ENCODE measurements around the gene ARRDC2. TPM values are rescaled to one million over a fixed set of nuclear protein-coding genes. Genes with fewer than 3 reads are reported as not detected.

Gene ARRDC2
- total and polyA plus RNA-seq, 2 of the 13 experiments (the other 11 are each of a cell fraction or from before 2014, with no cell fraction given) = 2.1 to 3.4 TPM

DNA sequence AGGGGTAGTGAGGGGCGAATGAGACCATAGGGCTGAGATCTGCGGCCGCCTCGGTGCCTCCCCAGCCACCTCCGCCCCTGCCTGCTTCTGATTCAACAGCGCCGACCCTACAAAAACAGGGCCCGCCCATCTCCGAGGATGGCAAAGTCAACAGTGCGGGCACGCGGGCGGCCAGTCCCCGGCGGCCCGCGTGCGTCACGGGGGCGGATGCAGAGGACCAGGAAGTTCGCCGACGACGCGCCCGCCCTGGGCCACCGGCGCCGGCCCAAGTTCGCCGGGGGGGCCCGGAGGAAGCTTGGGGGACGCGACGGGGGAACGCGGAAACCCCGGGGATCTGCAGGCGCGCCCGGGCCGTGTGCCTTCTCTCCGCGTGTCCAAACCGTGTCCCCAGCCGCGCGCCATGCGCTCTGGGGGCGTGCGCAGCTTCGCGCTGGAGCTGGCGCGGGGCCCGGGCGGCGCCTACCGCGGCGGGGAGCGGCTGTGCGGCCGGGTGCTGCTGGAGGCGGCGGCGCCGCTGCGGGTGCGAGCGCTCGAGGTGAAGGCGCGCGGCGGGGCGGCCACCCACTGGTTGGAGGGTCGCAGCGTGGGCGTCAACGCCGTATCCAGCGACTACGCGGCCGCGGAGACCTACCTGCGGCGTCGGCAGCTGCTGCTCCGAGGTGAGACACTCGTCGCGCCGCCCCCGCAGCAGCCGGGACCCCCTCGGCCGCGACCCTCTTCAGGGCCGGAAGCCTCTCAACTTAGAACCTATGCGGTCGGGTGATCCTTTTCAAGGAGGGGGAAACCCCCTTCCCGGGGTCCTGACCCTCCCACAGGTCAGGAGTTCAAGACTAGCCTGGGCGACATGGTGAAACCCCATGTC, 6.8 kb upstream of the ARRDC2 start (continued):
- TF ChIP-seq, protein P1, sequence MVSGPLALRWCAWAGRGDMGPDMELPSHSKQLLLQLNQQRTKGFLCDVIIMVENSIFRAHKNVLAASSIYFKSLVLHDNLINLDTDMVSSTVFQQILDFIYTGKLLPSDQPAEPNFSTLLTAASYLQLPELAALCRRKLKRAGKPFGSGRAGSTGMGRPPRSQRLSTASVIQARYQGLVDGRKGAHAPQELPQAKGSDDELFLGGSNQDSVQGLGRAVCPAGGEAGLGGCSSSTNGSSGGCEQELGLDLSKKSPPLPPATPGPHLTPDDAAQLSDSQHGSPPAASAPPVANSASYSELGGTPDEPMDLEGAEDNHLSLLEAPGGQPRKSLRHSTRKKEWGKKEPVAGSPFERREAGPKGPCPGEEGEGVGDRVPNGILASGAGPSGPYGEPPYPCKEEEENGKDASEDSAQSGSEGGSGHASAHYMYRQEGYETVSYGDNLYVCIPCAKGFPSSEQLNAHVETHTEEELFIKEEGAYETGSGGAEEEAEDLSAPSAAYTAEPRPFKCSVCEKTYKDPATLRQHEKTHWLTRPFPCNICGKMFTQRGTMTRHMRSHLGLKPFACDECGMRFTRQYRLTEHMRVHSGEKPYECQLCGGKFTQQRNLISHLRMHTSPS (CRISPR knock-in tag; IDR thresholded peaks at IDR 0.05; ENCODE audit: low read depth) = peak; percentile 55
- TF ChIP-seq HDAC6 (IDR thresholded peaks at IDR 0.05; ENCODE audit: low read depth, low read length) = no peak
- TF ChIP-seq, protein P2, sequence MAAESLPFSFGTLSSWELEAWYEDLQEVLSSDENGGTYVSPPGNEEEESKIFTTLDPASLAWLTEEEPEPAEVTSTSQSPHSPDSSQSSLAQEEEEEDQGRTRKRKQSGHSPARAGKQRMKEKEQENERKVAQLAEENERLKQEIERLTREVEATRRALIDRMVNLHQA (CRISPR knock-in tag; IDR thresholded peaks at IDR 0.05) = no peak
- TF ChIP-seq ZSCAN12 (CRISPR knock-in tag; IDR thresholded peaks at IDR 0.05) = peak; percentile 38; the same call in 1 of the 2 replicates
- TF ChIP-seq ZNF160 (CRISPR knock-in tag; IDR thresholded peaks at IDR 0.05) = no peak
- TF ChIP-seq HCFC1 (IDR thresholded peaks at IDR 0.05; ENCODE audit: low read depth, low read length) = no peak
- TF ChIP-seq, protein P3, sequence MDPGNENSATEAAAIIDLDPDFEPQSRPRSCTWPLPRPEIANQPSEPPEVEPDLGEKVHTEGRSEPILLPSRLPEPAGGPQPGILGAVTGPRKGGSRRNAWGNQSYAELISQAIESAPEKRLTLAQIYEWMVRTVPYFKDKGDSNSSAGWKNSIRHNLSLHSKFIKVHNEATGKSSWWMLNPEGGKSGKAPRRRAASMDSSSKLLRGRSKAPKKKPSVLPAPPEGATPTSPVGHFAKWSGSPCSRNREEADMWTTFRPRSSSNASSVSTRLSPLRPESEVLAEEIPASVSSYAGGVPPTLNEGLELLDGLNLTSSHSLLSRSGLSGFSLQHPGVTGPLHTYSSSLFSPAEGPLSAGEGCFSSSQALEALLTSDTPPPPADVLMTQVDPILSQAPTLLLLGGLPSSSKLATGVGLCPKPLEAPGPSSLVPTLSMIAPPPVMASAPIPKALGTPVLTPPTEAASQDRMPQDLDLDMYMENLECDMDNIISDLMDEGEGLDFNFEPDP (CRISPR knock-in tag; conservative IDR thresholded peaks at IDR 0.05) = no peak
- TF ChIP-seq, protein P4, sequence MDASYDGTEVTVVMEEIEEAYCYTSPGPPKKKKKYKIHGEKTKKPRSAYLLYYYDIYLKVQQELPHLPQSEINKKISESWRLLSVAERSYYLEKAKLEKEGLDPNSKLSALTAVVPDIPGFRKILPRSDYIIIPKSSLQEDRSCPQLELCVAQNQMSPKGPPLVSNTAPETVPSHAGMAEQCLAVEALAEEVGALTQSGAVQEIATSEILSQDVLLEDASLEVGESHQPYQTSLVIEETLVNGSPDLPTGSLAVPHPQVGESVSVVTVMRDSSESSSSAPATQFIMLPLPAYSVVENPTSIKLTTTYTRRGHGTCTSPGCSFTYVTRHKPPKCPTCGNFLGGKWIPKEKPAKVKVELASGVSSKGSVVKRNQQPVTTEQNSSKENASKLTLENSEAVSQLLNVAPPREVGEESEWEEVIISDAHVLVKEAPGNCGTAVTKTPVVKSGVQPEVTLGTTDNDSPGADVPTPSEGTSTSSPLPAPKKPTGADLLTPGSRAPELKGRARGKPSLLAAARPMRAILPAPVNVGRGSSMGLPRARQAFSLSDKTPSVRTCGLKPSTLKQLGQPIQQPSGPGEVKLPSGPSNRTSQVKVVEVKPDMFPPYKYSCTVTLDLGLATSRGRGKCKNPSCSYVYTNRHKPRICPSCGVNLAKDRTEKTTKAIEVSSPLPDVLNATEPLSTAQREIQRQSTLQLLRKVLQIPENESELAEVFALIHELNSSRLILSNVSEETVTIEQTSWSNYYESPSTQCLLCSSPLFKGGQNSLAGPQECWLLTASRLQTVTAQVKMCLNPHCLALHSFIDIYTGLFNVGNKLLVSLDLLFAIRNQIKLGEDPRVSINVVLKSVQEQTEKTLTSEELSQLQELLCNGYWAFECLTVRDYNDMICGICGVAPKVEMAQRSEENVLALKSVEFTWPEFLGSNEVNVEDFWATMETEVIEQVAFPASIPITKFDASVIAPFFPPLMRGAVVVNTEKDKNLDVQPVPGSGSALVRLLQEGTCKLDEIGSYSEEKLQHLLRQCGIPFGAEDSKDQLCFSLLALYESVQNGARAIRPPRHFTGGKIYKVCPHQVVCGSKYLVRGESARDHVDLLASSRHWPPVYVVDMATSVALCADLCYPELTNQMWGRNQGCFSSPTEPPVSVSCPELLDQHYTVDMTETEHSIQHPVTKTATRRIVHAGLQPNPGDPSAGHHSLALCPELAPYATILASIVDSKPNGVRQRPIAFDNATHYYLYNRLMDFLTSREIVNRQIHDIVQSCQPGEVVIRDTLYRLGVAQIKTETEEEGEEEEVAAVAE (CRISPR knock-in tag; IDR thresholded peaks at IDR 0.05; ENCODE audit: borderline replicate concordance) = no peak
- no peak for TF ChIP-seq THYN1 (CRISPR knock-in tag; IDR thresholded peaks at IDR 0.05; ENCODE audit: borderline replicate concordance, low read depth)
- TF ChIP-seq, protein P5, sequence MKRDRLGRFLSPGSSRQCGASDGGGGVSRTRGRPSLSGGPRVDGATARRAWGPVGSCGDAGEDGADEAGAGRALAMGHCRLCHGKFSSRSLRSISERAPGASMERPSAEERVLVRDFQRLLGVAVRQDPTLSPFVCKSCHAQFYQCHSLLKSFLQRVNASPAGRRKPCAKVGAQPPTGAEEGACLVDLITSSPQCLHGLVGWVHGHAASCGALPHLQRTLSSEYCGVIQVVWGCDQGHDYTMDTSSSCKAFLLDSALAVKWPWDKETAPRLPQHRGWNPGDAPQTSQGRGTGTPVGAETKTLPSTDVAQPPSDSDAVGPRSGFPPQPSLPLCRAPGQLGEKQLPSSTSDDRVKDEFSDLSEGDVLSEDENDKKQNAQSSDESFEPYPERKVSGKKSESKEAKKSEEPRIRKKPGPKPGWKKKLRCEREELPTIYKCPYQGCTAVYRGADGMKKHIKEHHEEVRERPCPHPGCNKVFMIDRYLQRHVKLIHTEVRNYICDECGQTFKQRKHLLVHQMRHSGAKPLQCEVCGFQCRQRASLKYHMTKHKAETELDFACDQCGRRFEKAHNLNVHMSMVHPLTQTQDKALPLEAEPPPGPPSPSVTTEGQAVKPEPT (CRISPR knock-in tag; IDR thresholded peaks at IDR 0.05; ENCODE audit: low read depth) = peak; percentile 46; the same call in 1 of the 2 replicates
- TF ChIP-seq, protein P6, sequence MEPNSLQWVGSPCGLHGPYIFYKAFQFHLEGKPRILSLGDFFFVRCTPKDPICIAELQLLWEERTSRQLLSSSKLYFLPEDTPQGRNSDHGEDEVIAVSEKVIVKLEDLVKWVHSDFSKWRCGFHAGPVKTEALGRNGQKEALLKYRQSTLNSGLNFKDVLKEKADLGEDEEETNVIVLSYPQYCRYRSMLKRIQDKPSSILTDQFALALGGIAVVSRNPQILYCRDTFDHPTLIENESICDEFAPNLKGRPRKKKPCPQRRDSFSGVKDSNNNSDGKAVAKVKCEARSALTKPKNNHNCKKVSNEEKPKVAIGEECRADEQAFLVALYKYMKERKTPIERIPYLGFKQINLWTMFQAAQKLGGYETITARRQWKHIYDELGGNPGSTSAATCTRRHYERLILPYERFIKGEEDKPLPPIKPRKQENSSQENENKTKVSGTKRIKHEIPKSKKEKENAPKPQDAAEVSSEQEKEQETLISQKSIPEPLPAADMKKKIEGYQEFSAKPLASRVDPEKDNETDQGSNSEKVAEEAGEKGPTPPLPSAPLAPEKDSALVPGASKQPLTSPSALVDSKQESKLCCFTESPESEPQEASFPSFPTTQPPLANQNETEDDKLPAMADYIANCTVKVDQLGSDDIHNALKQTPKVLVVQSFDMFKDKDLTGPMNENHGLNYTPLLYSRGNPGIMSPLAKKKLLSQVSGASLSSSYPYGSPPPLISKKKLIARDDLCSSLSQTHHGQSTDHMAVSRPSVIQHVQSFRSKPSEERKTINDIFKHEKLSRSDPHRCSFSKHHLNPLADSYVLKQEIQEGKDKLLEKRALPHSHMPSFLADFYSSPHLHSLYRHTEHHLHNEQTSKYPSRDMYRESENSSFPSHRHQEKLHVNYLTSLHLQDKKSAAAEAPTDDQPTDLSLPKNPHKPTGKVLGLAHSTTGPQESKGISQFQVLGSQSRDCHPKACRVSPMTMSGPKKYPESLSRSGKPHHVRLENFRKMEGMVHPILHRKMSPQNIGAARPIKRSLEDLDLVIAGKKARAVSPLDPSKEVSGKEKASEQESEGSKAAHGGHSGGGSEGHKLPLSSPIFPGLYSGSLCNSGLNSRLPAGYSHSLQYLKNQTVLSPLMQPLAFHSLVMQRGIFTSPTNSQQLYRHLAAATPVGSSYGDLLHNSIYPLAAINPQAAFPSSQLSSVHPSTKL (CRISPR knock-in tag; IDR thresholded peaks at IDR 0.05) = peak; percentile 56
- no peak for TF ChIP-seq ZNF180 (CRISPR knock-in tag; IDR thresholded peaks at IDR 0.05; ENCODE audit: borderline replicate concordance, low read depth)
- TF ChIP-seq NR2F2 (IDR thresholded peaks at IDR 0.05; ENCODE audit: borderline replicate concordance, low read depth) = no peak
